ENCODE data around the gene RPP25L. TPM values are rescaled to one million over a fixed set of nuclear protein-coding genes. Genes with fewer than 3 reads are reported as not detected.

Gene RPP25L
- total and polyA plus RNA-seq, 2 experiments from 2014 or later, result 16.4 to 25.1 TPM

GRCh38 chr9:34575862-34576596 is 35.9 kb downstream of the RPP25L start:
- peaks cover 48% of the 10 kb centered on the region for H3K4me1 ChIP-seq (ENCODE audit: insufficient read depth)
- Mint-ChIP-seq H3K4me3 (peak overlapping the region; percentile 0; the same call in 1 of the 3 replicates), H3K36me3 (ENCODE audit: low read depth) (no peaks in the 10 kb centered on the region), H3K9me3 (no peaks in the 10 kb centered on the region), H3K27ac (no peak overlapping the region), H3K4me1 (peaks cover 56% of the 10 kb centered on the region), H3K27me3 (ENCODE audit: insufficient read depth, low read depth, poor library complexity) (peaks cover 53% of the 10 kb centered on the region)
- DNase-seq (ENCODE audit: low spot score), result no peak
- H2AFZ ChIP-seq, result no peak overlapping the region
- H3K4me3 ChIP-seq, result no peak overlapping the region
- TF ChIP-seq JUNB (IDR thresholded peaks at IDR 0.05; ENCODE audit: unreplicated experiment) (no peak), CREB1 (CRISPR knock-in tag; IDR thresholded peaks at IDR 0.05; ENCODE audit: low read depth) (no peak), NANOG (IDR thresholded peaks at IDR 0.05; ENCODE audit: borderline replicate concordance) (no peak), EZH2 (IDR thresholded peaks at IDR 0.05; ENCODE audit: low read depth, unreplicated experiment) (no peak), POLR2AphosphoS5 (IDR thresholded peaks at IDR 0.05; ENCODE audit: low read depth) (no peak), ZNF331 (CRISPR knock-in tag; IDR thresholded peaks at IDR 0.05; ENCODE audit: low read depth) (no peak), ZNF114 (CRISPR knock-in tag; IDR thresholded peaks at IDR 0.05) (no peak), EZH2phosphoT487 (IDR thresholded peaks at IDR 0.05; ENCODE audit: unreplicated experiment) (no peak), STAT1 (IDR thresholded peaks at IDR 0.05; ENCODE audit: unreplicated experiment) (no peak)
- TF ChIP-seq, protein P1, sequence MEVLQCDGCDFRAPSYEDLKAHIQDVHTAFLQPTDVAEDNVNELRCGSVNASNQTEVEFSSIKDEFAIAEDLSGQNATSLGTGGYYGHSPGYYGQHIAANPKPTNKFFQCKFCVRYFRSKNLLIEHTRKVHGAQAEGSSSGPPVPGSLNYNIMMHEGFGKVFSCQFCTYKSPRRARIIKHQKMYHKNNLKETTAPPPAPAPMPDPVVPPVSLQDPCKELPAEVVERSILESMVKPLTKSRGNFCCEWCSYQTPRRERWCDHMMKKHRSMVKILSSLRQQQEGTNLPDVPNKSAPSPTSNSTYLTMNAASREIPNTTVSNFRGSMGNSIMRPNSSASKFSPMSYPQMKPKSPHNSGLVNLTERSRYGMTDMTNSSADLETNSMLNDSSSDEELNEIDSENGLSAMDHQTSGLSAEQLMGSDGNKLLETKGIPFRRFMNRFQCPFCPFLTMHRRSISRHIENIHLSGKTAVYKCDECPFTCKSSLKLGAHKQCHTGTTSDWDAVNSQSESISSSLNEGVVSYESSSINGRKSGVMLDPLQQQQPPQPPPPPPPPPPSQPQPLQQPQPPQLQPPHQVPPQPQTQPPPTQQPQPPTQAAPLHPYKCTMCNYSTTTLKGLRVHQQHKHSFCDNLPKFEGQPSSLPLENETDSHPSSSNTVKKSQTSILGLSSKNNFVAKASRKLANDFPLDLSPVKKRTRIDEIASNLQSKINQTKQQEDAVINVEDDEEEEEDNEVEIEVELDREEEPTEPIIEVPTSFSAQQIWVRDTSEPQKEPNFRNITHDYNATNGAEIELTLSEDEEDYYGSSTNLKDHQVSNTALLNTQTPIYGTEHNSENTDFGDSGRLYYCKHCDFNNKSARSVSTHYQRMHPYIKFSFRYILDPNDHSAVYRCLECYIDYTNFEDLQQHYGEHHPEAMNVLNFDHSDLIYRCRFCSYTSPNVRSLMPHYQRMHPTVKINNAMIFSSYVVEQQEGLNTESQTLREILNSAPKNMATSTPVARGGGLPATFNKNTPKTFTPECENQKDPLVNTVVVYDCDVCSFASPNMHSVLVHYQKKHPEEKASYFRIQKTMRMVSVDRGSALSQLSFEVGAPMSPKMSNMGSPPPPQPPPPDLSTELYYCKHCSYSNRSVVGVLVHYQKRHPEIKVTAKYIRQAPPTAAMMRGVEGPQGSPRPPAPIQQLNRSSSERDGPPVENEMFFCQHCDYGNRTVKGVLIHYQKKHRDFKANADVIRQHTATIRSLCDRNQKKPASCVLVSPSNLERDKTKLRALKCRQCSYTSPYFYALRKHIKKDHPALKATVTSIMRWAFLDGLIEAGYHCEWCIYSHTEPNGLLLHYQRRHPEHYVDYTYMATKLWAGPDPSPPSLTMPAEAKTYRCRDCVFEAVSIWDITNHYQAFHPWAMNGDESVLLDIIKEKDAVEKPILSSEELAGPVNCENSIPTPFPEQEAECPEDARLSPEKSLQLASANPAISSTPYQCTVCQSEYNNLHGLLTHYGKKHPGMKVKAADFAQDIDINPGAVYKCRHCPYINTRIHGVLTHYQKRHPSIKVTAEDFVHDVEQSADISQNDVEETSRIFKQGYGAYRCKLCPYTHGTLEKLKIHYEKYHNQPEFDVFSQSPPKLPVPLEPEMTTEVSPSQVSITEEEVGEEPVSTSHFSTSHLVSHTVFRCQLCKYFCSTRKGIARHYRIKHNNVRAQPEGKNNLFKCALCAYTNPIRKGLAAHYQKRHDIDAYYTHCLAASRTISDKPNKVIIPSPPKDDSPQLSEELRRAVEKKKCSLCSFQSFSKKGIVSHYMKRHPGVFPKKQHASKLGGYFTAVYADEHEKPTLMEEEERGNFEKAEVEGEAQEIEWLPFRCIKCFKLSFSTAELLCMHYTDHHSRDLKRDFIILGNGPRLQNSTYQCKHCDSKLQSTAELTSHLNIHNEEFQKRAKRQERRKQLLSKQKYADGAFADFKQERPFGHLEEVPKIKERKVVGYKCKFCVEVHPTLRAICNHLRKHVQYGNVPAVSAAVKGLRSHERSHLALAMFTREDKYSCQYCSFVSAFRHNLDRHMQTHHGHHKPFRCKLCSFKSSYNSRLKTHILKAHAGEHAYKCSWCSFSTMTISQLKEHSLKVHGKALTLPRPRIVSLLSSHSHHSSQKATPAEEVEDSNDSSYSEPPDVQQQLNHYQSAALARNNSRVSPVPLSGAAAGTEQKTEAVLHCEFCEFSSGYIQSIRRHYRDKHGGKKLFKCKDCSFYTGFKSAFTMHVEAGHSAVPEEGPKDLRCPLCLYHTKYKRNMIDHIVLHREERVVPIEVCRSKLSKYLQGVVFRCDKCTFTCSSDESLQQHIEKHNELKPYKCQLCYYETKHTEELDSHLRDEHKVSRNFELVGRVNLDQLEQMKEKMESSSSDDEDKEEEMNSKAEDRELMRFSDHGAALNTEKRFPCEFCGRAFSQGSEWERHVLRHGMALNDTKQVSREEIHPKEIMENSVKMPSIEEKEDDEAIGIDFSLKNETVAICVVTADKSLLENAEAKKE (CRISPR knock-in tag; IDR thresholded peaks at IDR 0.05), result no peak
- TF ChIP-seq, protein P2, sequence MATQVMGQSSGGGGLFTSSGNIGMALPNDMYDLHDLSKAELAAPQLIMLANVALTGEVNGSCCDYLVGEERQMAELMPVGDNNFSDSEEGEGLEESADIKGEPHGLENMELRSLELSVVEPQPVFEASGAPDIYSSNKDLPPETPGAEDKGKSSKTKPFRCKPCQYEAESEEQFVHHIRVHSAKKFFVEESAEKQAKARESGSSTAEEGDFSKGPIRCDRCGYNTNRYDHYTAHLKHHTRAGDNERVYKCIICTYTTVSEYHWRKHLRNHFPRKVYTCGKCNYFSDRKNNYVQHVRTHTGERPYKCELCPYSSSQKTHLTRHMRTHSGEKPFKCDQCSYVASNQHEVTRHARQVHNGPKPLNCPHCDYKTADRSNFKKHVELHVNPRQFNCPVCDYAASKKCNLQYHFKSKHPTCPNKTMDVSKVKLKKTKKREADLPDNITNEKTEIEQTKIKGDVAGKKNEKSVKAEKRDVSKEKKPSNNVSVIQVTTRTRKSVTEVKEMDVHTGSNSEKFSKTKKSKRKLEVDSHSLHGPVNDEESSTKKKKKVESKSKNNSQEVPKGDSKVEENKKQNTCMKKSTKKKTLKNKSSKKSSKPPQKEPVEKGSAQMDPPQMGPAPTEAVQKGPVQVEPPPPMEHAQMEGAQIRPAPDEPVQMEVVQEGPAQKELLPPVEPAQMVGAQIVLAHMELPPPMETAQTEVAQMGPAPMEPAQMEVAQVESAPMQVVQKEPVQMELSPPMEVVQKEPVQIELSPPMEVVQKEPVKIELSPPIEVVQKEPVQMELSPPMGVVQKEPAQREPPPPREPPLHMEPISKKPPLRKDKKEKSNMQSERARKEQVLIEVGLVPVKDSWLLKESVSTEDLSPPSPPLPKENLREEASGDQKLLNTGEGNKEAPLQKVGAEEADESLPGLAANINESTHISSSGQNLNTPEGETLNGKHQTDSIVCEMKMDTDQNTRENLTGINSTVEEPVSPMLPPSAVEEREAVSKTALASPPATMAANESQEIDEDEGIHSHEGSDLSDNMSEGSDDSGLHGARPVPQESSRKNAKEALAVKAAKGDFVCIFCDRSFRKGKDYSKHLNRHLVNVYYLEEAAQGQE (IDR thresholded peaks at IDR 0.05; ENCODE audit: unreplicated experiment), result no peak
- TF ChIP-seq, protein P3, sequence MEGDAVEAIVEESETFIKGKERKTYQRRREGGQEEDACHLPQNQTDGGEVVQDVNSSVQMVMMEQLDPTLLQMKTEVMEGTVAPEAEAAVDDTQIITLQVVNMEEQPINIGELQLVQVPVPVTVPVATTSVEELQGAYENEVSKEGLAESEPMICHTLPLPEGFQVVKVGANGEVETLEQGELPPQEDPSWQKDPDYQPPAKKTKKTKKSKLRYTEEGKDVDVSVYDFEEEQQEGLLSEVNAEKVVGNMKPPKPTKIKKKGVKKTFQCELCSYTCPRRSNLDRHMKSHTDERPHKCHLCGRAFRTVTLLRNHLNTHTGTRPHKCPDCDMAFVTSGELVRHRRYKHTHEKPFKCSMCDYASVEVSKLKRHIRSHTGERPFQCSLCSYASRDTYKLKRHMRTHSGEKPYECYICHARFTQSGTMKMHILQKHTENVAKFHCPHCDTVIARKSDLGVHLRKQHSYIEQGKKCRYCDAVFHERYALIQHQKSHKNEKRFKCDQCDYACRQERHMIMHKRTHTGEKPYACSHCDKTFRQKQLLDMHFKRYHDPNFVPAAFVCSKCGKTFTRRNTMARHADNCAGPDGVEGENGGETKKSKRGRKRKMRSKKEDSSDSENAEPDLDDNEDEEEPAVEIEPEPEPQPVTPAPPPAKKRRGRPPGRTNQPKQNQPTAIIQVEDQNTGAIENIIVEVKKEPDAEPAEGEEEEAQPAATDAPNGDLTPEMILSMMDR (conservative IDR thresholded peaks at IDR 0.05; ENCODE audit: low read depth in 2 of 2), result no peak
- TF ChIP-seq, protein P4, sequence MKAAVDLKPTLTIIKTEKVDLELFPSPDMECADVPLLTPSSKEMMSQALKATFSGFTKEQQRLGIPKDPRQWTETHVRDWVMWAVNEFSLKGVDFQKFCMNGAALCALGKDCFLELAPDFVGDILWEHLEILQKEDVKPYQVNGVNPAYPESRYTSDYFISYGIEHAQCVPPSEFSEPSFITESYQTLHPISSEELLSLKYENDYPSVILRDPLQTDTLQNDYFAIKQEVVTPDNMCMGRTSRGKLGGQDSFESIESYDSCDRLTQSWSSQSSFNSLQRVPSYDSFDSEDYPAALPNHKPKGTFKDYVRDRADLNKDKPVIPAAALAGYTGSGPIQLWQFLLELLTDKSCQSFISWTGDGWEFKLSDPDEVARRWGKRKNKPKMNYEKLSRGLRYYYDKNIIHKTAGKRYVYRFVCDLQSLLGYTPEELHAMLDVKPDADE (IDR thresholded peaks at IDR 0.05), result no peak
- H3K79me2 ChIP-seq (replicated peaks; ENCODE audit: insufficient read depth), result no peaks in the 10 kb centered on the region
- no peaks in the 10 kb centered on the region for H3K36me3 ChIP-seq (ENCODE audit: insufficient read depth)
- peaks cover 55% of the 10 kb centered on the region for H3K27me3 ChIP-seq (ENCODE audit: insufficient read depth)
- H3K27ac ChIP-seq (ENCODE audit: low read depth), result no peak overlapping the region
- H3K4me2 ChIP-seq, result peak overlapping the region; percentile 90; the same call in 1 of the 2 replicates
- ATAC-seq, result no peak
- no peaks in the 10 kb centered on the region for H3K9me2 ChIP-seq (ENCODE audit: insufficient read depth)
- peaks cover 7% of the 10 kb centered on the region; the same call in 1 of the 2 replicates for H4K20me1 ChIP-seq (replicated peaks; ENCODE audit: insufficient read depth)
- H3F3A ChIP-seq (replicated peaks; ENCODE audit: low read depth), result peaks cover 11% of the 10 kb centered on the region; the same call in 1 of the 2 replicates
